SK-N-DZ (cell line): ENCODE data around the gene TCP10L.
"Not testable (repeated sequence)": the region's sequence is repeated elsewhere in the genome, so short reads cannot be mapped to it uniquely, and the experiment has no call there.

Experiments
- DNase-seq: peaks from one replicate; pipeline ENCODE4 v3.0.0-alpha.2; 2015; ENCODE audit warnings: low spot score

Gene TCP10L

DNA sequence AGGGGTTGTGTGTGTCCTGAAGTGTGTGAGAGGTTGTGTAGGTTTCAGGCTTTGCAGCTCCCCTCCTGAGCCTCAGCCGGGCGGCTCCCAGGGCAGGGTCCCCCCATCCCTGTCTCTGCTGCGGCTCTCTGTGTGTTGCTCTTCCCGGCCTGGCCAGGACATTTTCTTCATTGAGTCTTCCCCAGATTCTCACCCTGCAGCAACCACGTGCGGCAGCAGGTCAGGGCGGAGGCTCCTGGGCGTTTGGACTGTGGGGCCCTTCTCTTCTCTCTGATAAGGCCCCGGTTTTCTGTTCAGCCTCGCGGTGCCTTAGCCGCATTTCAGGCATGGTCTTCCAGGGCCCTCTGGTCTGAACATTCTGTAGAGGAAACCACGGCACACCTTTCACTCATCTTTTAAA, 1.8 kb upstream of the TCP10L start:
- no peak for DNase-seq

DNA sequence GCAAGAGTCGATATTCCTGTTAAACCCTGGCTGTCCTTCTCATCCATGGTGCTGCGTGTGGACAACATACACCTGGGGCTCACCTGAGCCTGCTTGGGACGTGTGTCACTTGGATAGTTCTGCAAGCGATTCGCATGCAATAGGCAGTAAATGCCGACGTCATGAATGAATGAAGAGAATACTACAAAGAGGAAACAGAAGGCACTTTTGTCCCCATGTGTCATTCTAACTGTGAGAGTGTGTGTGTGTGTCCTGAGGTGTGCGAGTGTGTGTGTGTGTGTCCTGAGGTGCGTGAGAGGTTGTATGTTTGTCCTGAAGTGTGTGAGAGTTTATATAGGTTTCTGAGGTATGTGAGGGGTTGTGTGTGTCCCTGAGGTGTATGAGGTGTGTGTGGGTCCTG, 647 bp upstream of the TCP10L start:
- no peak for DNase-seq

DNA sequence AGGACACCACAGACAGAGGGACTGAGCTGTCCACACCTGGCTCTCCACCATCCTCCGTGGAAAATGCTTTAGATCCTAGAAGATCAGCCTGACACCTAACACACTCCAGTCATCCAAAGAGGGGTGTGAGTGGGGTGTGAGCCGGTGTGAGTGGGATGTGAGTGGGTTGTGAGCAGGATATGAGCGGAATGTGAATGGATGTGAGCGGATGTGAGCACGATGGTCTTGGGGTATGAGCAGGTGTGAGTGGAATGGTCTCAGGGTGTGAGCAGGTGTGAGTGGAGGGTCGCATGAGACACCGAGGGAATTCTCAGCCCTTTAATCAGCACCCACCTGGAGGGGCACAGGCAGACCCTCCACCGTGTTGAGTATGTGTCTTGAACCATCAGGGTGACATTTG, 851 bp downstream of the TCP10L start:
- no peak for DNase-seq

DNA sequence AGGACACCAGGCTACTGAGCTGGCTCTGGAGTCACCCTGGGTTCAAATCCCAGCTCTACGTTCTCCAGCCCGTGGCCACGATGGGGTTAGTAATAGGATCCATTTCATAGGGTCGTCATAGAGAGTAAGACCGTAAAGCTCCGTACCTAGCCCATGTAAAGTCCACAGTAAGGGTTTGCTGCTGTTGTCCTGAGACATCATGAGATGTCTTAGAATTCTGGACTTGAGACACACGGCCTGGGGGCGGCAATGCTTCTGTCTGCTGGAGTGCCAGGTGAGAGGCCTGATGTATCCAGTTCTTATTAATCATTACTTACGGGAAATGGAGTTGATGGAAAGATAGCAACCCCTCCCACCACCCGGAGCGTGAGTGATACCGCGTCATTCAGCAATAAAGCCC, 3.6 kb downstream of the TCP10L start:
- no peak for DNase-seq

DNA sequence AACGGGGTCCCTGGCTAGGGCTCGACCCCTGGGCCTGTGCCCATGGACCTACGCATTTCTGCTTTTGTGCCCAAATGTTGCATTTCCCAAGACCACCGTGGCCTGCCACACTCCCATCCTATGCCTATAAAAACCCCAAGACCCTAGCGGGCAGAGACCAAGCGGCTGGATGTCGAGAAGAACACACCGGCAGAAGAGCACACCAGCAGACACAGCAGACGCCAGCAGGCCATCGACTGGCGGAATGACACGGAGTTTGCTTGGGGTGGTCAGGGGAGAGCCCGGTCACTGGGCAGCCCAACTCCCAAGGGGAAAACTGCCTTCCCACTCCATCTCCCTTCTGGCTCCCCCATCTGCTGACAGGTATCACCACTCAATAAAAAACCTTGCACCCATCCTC, 4.4 kb downstream of the TCP10L start:
- DNase-seq: no peak

DNA sequence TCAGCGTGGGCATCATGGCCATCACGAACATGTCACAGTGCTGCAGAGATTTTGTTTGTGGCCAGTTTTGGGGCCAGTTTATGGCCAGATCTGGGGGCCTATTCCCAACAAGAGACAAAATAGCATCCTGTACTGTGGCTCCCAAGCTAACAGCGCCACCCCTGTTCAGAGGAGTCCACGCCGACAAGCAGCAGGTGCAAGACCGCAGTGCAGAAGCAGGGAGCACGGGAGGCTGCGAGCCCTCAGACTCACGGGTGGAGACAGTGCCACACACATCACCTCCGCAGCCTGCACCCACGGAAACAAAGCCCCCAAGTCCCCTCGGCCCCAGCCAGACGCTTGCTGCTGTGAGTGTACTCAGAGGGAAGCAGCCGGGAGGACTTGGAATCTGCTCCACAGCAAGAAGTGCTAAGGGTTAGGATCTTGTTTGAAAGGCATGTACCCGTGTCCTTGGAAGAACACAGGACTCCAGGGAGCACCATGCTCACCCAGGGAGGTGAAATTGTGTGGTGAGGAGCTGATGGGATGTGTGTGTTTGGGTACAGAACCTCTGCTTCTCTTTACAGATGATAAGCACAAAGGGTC, 7.1 kb downstream of the TCP10L start:
- no peak for DNase-seq

DNA sequence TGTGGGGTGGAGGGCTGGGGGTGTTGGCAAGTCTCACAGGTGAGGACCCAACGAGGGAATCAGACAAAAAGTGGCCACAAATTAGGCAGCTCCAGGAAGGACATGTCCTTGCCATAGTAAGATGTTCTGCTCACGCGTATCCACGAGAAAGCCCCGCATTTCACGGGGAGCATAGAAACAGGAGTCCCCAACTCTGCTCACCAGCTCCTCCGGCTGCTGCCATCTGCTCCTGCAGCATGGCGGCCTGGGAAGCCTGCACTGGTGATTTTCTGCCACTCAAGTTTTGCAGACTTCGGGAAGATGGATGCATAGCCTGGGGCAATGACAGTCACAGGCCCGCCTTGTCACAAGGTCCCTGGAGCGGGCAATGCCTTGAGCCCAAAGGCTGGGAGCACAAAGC, 9.3 kb downstream of the TCP10L start:
- no peak for DNase-seq

DNA sequence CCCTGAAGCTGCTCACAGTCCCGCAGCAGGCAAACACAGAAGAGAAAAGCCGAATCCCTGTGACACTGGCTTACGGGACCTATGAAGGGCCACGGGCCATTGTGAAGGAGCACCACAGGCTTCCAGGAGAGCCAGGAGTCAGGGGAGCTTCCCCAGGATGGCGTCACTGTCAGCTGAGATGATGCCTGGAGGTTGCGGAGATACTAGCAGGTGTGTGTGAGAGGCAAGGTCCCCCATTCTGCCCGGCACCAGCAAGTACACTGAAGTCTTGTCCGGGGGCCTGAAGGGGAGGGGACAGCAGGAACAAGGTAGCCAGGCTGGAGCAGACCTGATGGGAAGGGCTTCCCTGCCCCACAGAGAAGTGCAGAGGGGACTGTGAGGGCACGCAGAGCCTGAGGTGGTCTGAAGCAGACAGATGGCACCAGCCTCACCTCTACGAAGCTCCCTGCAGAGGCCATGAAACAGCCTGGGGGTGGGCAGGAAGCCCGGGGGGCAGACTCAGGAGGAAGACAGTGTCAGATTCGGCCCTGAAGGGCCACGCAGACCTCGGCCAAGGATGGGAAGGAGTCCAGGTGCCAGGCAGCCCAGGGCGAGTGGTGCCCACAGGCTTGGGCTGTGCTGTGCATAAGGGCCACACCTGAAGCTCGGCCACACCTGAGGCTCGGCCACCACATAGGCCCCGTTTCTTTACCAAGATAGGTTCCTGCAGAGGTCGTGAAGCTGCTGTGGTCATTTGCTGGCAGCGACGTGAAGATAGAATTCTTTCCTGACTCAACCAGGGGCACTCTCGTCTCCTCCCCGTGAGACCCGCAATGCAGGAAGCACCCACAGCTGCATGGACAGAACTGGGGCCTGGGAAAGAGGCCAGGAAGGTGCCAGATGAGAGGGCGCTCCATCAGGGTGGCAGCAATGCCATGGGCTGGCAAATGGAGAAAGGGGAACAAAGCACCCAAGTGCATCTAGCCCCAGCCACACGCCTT, 10.1 kb downstream of the TCP10L start:
- DNase-seq: no peak

DNA sequence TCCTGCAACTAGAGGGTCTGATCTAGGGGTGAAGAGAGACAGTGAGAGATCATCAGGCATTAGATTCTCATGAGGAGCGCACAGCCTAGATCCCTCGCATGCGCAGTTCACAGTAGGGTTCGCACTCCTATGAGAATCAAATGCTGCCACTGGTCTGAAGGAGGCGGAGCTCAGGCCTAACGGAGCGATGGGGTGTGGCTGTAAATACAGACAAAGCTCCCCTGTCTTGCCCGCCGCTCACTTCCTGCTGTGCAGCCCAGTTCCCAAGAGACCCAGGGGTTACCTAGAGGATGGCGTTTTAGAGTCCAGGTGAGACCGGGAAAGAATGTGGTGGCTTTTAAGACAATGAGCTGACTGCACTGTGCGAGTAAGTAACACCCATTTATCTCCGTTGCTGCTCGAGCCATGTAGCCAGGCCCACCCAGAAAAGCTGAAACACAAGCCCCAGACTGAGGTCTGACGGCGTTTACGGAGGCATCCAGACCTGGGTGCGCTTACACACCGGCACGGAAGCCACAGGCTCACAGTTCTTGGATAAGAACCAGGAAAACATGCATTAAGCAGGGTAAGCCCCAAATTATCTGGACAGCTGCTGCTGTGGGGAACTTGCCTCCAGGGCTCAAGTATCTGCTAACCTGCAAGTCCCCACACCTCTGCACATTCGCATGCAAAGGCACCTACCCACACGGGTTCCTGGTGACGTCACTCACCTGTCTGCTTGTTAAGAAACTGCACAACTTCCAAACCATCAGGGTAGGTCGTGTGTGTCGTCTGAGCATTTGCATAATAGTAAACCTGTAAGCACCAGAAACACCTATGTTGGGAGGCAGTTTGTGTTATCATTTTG, 12.5 kb downstream of the TCP10L start:
- no peak for DNase-seq

DNA sequence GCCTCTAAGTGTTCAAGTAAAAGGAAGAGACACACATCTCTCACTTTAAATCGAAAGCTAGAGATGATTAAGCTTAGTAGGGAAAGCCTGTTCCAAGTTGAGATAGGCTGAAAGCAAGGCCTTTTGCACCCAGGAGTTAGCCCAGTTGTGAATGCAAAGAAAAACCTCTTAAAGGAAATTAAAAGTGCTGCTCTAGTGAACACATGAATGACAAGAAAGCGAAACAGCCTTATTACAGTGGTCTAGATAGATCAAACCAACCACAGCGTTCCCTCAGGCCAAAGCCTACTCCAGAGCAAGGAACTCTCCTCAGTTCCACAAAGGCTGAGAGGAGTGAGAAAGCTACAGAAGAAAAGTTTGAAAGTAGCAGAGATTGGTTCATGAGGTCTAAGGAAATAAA, 14.9 kb downstream of the TCP10L start:
- DNase-seq: no peak

DNA sequence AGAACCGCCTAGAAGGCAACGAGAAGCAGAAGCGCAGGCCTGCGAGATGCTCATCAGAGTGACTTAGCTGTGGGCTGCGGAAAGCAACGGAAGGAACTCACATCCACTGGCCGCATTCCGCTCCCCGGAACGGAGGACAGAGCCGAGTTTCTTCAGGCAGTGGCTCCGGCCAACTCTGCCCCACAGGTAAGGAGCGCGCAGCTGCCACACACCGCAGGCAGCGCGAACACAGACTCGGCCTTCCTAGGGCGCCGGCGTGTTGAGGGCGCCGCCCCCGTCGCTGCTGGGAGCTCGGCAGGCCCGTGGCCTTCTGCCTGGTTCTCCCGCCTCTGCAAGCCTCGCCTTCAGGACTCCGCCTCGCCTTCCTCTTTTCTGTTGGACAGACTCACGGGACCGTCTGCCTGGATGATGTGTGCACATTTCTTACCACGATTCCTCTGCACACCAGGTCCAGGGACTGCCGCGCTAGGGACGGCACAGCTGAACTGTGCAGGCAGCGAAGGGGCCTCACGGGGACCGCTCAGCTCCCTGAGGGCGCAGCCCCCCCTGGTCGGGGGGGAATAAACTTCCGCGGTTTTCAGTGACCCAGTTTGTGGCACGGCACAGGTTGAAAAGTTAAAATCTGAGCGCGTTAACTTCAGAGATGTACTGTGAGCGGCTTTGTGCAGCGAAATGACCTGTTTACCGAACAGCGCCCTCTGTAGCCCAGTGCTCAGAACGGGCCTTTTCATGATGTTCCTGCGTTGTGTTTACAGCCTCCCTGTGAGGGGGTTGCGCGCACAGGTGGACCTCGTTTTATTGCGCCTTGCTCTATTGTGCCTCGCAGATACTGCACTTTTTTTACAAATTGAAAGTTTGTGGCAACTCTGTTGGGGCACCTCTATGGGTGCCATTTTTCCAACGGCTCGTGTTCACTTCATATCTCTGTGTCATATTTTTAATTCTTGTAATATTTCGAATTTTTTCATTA, 15.8 kb downstream of the TCP10L start:
- peak; percentile 75 for DNase-seq

DNA sequence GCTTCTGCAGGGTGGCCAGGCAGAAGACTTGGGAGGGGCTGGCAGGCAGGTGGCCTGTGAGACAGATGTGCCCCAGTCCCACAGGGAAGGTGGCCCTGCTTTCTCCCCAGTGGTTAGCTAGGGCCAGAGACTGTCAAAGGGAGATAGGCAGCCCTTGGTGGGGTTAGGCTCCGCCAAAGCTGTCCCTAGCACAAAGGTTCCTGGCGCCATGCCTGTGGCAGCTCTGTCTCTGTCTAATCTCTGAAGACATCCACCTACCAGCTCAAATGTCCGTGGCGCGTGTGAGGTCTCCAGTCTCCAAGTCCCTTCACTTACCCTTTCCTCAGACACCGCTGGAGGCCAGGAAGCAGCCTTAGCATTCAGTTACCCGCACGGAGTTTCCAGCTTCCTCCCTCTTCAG, 17.7 kb downstream of the TCP10L start:
- no peak for DNase-seq

DNA sequence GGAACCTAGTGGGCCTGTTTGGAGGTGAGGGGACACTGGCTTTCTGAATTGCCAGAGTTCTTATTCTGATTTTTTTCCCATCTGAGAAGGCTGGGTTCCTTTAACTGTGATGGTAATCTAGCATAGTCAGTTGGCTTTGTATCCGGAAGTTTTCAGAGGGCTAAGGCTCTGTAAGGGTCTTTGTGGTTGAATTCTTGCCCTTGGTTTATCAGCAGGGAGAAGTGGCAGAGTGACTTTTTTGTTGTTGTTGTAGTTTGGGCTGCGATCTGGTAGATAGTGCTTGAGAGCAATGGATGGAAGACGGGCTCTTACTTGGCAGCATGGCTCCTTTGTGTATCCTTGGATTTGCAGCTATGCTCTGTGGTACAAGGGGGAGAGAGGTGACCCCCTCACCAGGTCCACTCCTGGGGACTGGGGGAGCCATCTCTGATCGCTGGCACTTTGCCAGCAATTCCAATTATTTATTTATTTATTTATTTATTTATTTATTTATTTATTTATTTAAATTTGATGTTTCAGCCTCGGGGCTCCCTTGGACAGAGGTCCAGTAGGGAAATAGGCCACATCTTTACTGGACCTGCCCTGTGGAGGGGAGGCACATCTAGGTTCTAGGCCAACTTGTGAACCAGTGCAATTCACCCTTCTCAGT, 18.5 kb downstream of the TCP10L start:
- DNase-seq: no peak

DNA sequence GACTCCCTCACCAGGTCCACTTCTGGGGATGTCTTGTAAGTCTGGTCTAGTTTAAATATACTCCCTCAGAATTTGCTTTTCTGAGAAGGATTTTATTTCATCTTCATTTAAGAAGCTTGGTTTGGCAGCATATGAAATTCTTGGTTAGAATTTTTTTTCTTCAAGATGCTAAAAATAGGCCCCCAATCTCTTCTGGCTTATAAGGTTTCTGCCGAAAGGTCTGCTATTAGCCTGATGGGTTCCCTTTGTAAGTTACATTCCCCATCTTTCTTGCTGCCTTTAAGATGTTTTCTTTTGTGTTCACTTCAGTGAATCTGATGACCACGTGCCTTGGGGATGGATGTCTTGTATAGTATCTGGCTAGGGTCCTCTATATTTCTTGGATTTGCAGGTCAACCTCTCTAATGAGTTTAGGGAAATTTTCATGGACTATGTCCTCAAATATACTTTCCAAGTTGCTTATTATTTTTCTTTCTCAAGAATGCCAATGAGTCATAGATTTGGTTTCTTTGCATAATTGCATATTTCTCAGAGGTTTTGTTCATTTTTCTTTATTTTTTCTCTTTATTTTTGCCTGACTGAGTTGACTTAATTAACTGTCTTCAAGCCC, 19.4 kb downstream of the TCP10L start:
- DNase-seq: no peak

DNA sequence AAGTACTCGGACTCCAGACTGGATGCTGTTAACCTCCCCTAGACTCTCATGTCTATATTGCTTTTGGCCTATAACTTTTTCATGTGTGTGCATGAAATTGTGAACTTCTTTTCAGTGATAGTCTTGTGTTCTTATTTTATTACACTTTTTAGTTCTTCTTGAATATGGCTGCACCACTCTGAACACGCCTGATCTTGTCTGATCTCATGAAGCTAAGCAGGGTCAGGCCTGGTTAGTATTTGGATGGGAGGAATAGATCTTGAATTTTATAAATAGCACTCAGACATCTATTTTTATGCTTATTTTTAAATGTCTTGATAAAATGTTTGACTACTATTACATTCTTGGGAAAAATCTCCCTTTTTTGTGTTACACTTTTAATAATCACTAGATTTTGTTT, 22.4 kb downstream of the TCP10L start:
- no peak for DNase-seq

DNA sequence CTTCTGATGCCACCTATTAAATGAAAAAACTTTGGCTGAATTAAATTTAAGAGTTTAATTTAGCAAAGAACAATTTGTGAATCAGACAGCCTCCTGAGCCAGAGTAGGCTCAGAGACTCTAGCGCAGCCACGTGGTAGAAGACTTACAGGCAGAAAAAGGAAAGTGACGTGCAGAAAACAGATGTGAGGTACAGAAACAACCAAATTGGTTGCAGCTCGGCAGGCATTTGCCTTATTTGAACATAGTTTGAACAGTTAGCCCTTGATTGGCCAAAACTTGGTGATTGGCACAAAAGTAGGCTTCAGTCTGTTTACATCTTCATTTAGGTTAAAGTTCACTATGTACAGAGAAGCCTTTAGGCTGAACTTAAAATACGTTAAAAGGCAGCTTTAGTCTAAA, 22.9 kb downstream of the TCP10L start:
- DNase-seq: no peak

DNA sequence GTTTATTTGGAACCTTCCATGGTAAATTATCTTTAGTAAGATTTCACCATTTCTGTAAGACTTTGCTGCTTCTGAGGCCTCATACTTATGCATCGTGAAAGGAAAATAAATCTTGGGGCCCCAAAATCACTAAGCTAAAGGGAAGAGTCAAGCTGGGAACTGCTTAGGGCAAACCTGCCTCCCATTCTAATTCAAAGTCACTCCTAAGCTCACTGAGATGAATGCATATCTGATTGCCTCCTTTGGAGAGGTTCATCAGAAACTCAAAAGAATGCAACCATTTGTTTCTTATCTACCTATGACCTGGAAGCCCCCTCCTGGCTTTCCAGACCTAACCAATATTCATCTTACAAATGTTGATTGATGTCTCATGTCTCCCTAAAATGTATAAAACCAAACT, 23.8 kb downstream of the TCP10L start:
- DNase-seq: not testable (repeated sequence)

DNA sequence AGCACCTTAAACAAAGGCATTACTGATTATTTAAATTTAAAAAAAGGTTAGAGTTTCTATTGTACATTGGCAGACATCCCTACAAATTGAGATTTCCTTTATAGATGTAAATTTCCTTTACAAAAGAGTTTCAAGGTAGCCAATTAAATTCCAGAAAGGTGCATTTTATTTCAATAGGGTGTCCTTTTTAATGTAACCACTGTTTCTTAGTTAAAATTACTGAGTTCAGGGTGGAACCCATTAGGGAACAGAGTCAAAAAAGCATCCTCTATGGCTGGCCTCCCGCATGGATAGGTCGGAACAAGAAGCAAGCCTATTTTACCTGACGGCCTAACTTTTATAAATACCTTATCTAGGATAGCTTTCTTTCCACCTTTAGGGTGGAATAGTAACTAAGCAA, 24.4 kb downstream of the TCP10L start:
- DNase-seq: no peak

DNA sequence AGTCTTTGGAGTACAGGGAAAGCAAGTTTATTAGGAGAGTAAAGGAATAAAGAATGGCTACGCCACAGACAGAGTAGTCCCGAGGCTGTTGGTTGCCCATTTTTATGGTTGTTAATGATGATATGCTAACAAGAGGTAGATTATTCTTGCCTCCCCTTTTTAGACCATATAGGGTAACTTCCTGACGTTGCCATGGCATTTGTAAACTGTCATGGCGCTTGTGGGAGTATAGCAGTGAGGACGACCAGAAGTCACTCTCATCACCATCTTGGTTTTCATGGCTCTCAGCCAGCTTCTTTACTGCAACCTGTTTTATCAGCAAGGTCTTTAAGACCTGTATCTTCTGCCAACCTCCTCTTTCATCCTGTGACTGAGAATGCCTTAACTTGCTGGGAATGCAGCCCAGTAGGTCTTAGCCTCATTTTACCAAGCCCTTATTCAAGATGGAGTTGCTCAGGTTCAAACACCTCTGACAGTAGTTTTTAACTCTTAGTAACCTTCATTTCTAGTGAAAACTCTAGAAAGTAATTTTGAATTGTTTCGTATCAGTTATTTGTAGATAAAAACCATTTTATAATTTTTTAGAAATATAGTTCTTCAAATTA, 26.2 kb downstream of the TCP10L start:
- no peak for DNase-seq

DNA sequence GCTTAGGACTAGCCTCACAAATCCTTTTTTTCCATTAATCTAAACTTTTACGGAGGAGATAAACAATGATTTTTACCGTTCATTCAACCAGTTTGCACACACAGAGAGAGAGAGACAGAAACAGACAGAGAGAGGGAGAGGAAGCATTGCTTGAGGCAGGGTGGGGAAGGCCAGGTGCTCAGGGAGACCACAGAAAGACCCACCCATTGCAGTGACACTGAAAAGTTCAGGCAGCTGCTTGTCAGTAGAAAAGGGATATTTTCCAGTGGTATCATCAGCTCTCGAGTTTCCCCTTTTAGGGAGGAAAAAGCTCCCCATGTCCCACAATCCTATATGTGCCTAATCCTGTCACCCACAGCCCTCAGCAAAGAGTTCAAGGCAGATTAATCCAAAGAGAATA, 27.2 kb downstream of the TCP10L start:
- no peak for DNase-seq
